Liver (tissue), 9 donors: ENCODE data around the gene PDZD8. TPM values are rescaled to one million over a fixed set of nuclear protein-coding genes. Genes with fewer than 3 reads are reported as not detected.

Source experiments
- DNase-seq: peaks from one replicate; pipeline ENCODE4 v3.0.0-alpha.2; 2017; ENCODE audit warnings: low spot score
- H3K27ac ChIP-seq, 2 donors: one replicate each; pipeline ENCODE4 v1.7.0; 2013; ENCODE audit warnings: inconsistent platforms in 2 of 2, low read length in 2 of 2, control low read depth in 1 of 2, low read depth in 1 of 2, mild to moderate bottlenecking in 1 of 2
- H3K27me3 ChIP-seq, 4 donors: one replicate each; pipeline versions ENCODE4 v1.6.1 to v1.7.0; 2013; ENCODE audit warnings: low read length in 3 of 4, inconsistent platforms in 1 of 4, mild to moderate bottlenecking in 1 of 4, moderate library complexity in 1 of 4; ENCODE audit not compliant: control insufficient read depth in 4 of 4, insufficient read depth in 4 of 4
- H3K36me3 ChIP-seq, 4 donors: one replicate each; pipeline versions ENCODE4 v1.6.1 to v1.7.0; 2013; ENCODE audit warnings: low read length in 3 of 4, mild to moderate bottlenecking in 3 of 4, low read depth in 1 of 4, moderate library complexity in 1 of 4; ENCODE audit not compliant: control insufficient read depth in 4 of 4, insufficient read depth in 3 of 4
- H3K4me1 ChIP-seq, 4 donors: one replicate each; pipeline versions ENCODE4 v1.6.1 to v1.7.0; 2013; ENCODE audit warnings: low read length in 3 of 4, mild to moderate bottlenecking in 3 of 4, moderate library complexity in 1 of 4; ENCODE audit not compliant: control insufficient read depth in 4 of 4, insufficient read depth in 4 of 4
- H3K4me3 ChIP-seq, 3 donors: one replicate each; pipeline versions ENCODE4 v1.6.1 to v1.7.0; 2013; ENCODE audit warnings: low read length in 3 of 3, control low read depth in 1 of 3, low read depth in 1 of 3, mild to moderate bottlenecking in 1 of 3
- H3K9ac ChIP-seq, 2 donors: one replicate each; pipeline ENCODE4 v1.7.0; 2013; ENCODE audit warnings: low read length in 2 of 2, mild to moderate bottlenecking in 2 of 2, moderate library complexity in 2 of 2, control low read depth in 1 of 2, low read depth in 1 of 2
- H3K9me3 ChIP-seq, 4 donors: one replicate each; pipeline versions ENCODE4 v1.6.1 to v1.7.0; 2013; ENCODE audit warnings: low read length in 3 of 4; ENCODE audit not compliant: control insufficient read depth in 4 of 4
- ATF3 ChIP-seq: IDR thresholded peaks from 2 replicates; pipeline ENCODE4 v1.6.1; 2016; ENCODE audit warnings: antibody characterized with exemption
- FOXA1 ChIP-seq: IDR thresholded peaks from 2 replicates; pipeline ENCODE4 v1.6.1; 2016; ENCODE audit warnings: antibody characterized with exemption
- HNF4G ChIP-seq: IDR thresholded peaks from 2 replicates; pipeline ENCODE4 v1.6.1; 2016; ENCODE audit warnings: antibody characterized with exemption
- JUND ChIP-seq, 2 donors: IDR thresholded peaks; 2 replicates each; pipeline ENCODE4 v1.6.1; 2016; ENCODE audit warnings: antibody characterized with exemption in 2 of 2
- REST ChIP-seq: IDR thresholded peaks from 2 replicates; pipeline ENCODE4 v1.6.1; 2016; ENCODE audit warnings: antibody characterized with exemption, mild to moderate bottlenecking
- SP1 ChIP-seq: IDR thresholded peaks from 2 replicates; pipeline ENCODE4 v1.6.1; 2018; ENCODE audit warnings: antibody characterized with exemption, mild to moderate bottlenecking
- TAF1 ChIP-seq: conservative IDR thresholded peaks from 2 replicates; pipeline ENCODE4 v1.6.1; 2016; ENCODE audit warnings: antibody characterized with exemption, mild to moderate bottlenecking
- WGBS: extraction: QIAGEN DNeasy Blood & Tissue Kit; methylation state at CpG from one replicate; pipeline ENCODE4 v1.1.7; 2013; 5-methylcytosine and 5-hydroxymethylcytosine counted together
- polyA plus RNA-seq, 2 donors: library from polyadenylated mRNA; stranded (reverse) in 1 of 2; unstranded in 1 of 2; fragments of 200-250 nt in 1 of 2; fragments of >200 nt in 1 of 2; fragmentation: Nextera tagmentation in 1 of 2; extraction: Ambion mirVana in 1 of 2; gene quantifications; one replicate each; pipeline versions ENCODE4 v1.2.1 to v1.2.3, GENCODE V29; 2013 to 2015
- total RNA-seq, 2 donors: library from RNA; depleted of rRNA; stranded (reverse); fragments of >200 nt; gene quantifications; one replicate each; pipeline ENCODE4 v1.2.3, GENCODE V29; 2014
- TF ChIP-seq, protein P1 (sequence below): IDR thresholded peaks from 2 replicates; pipeline ENCODE4 v1.6.1; 2016; ENCODE audit warnings: antibody characterized with exemption
- donor health status: healthy.
- donor health status: healthy.
- donor health status: healthy.
- donor health status: healthy.
- donor health status: healthy.

The PDZD8 gene
- total and polyA plus RNA-seq, 4 donors: 9.3 to 38.9 (median 15.1) TPM

GRCh38 chr10:117313641-117314040 is 61.6 kb downstream of the PDZD8 start:
- no peak for TF ChIP-seq REST
- TF ChIP-seq TAF1: no peak
- TF ChIP-seq FOXA1: no peak
- TF ChIP-seq, protein P1, sequence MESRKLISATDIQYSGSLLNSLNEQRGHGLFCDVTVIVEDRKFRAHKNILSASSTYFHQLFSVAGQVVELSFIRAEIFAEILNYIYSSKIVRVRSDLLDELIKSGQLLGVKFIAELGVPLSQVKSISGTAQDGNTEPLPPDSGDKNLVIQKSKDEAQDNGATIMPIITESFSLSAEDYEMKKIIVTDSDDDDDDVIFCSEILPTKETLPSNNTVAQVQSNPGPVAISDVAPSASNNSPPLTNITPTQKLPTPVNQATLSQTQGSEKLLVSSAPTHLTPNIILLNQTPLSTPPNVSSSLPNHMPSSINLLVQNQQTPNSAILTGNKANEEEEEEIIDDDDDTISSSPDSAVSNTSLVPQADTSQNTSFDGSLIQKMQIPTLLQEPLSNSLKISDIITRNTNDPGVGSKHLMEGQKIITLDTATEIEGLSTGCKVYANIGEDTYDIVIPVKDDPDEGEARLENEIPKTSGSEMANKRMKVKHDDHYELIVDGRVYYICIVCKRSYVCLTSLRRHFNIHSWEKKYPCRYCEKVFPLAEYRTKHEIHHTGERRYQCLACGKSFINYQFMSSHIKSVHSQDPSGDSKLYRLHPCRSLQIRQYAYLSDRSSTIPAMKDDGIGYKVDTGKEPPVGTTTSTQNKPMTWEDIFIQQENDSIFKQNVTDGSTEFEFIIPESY: no peak
- TF ChIP-seq ATF3: no peak
- DNase-seq: no peak
- WGBS: 99% methylated on average over 1 of the region's 1 CpG
- H3K4me3 ChIP-seq: no peak overlapping the region
- H3K9ac ChIP-seq: no peak overlapping the region
- peaks cover 0 to 20% (median 5%) of the 10 kb centered on the region in 4 donors for H3K36me3 ChIP-seq
- H3K27ac ChIP-seq: no peak overlapping the region
- H3K27me3 ChIP-seq: no peaks in the 10 kb centered on the region
- H3K4me1 ChIP-seq: no peaks in the 10 kb centered on the region
- no peaks in the 10 kb centered on the region for H3K9me3 ChIP-seq

GRCh38 chr10:117312430-117312829 is 62.8 kb downstream of the PDZD8 start:
- WGBS: 98% methylated on average over 4 of the region's 4 CpGs
- H3K27ac ChIP-seq: no peak overlapping the region
- H3K9ac ChIP-seq: no peak overlapping the region
- H3K36me3 ChIP-seq: peaks cover 0 to 20% (median 3%) of the 10 kb centered on the region in 4 donors
- H3K27me3 ChIP-seq: no peaks in the 10 kb centered on the region
- no peak for TF ChIP-seq REST
- TF ChIP-seq SP1: no peak
- no peak for TF ChIP-seq FOXA1
- TF ChIP-seq JUND (IDR thresholded peaks at IDR 0.05): no peak
- TF ChIP-seq HNF4G: no peak
- no peaks in the 10 kb centered on the region for H3K9me3 ChIP-seq
- no peak overlapping the region for H3K4me3 ChIP-seq
- DNase-seq: no peak
- H3K4me1 ChIP-seq: no peaks in the 10 kb centered on the region
